ENCODE data around the gene PLCH1.

- TF ChIP-seq EP300 (IDR thresholded peaks at IDR 0.05; ENCODE audit: low read depth in 2 of 2, low read length in 2 of 2) (no peak), EP300 (CRISPR knock-in tag; IDR thresholded peaks at IDR 0.05; ENCODE audit: borderline replicate concordance) (no peak), E2F1 (CRISPR knock-in tag; IDR thresholded peaks at IDR 0.05) (no peak)
Observed at GRCh38 chr3:155334215-155334913, 410.5 kb downstream of the PLCH1 start.

Measured in HepG2 (cell line).